Peyer's patch (tissue), 4 donors: Measurements from ENCODE around the gene COL9A3.

Source experiments
- CTCF ChIP-seq, 6 experiments: fragments of 450-650 bp in 4 of 6; fragments of 200-600 bp in 2 of 6; sonication (generic) in 1 of 6; IDR thresholded peaks; one replicate each; pipeline ENCODE4 v1.5.1; 2017 to 2019; ENCODE audit warnings: antibody characterized with exemption in 6 of 6, mild to moderate bottlenecking in 3 of 6, moderate library complexity in 1 of 6
- POLR2A ChIP-seq, 2 donors: fragments of 450-650 bp; IDR thresholded peaks; one replicate each; pipeline ENCODE4 v1.5.1; 2017; ENCODE audit warnings: antibody characterized with exemption in 2 of 2, mild to moderate bottlenecking in 2 of 2, moderate library complexity in 2 of 2

GRCh38 chr20:62816884-62817873 lies at the start of gene COL9A3:
- no peak for TF ChIP-seq CTCF (IDR thresholded peaks at IDR 0.05)
- TF ChIP-seq POLR2A (IDR thresholded peaks at IDR 0.05): no peak
